ENCODE measurements around the gene TULP4.
A peak's percentile ranks its signal among the peaks of the same experiment; 100 is the strongest.
"Not testable (repeated sequence)": the region's sequence is repeated elsewhere in the genome, so short reads cannot be mapped to it uniquely, and the experiment has no call there.

TULP4 gene

DNA sequence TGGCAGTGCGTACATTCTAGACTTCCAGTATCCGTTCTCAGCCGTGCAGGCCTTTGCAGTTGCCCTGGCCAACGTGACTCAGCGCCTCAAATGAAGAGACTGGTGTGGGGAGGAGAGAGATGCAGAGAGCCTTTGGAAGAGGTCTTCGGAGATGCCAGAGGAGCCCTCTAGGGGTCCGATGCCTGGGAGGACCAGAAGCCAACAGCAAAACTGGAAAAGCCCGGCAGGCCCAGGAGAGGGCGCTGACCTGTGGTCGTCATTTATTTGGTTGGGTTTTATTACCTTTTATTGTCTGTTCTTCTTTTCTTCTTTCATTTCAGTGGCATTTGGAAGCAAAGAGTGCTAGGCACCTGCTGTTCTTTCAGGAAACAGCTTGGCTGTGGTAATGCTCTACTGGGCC is 194.3 kb downstream of the TULP4 start:
- DNase-seq, result peak; percentile 13

- DNase-seq, result no peak
These were observed 194.9 kb downstream of the TULP4 start for GRCh38 chr6:158507174-158507573.

- DNase-seq, result no peak
These were observed 196.2 kb downstream of the TULP4 start for GRCh38 chr6:158508450-158508849.

DNA sequence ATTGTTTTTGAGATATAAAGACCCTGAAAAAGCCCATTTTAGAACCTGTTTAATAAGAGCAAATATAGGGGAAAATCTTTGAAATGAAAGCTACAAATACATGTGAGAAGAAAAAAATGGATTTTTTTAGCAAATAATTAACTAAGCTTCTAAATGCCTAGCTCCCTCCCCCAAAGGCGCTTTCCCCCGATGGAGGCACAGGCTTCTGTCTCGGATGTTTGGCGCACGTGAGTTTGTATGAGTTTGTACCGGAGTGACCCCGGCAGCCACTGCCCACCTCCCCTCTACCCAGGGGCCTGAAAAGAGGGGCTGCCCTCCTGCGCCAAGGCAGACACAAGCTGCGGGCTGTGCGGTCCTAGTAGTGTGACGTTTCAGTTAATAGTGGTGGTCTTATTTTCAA is 197.2 kb downstream of the TULP4 start:
- DNase-seq, result no peak

- DNase-seq, result no peak
These were observed 200.5 kb downstream of the TULP4 start for GRCh38 chr6:158512809-158513208.

DNA sequence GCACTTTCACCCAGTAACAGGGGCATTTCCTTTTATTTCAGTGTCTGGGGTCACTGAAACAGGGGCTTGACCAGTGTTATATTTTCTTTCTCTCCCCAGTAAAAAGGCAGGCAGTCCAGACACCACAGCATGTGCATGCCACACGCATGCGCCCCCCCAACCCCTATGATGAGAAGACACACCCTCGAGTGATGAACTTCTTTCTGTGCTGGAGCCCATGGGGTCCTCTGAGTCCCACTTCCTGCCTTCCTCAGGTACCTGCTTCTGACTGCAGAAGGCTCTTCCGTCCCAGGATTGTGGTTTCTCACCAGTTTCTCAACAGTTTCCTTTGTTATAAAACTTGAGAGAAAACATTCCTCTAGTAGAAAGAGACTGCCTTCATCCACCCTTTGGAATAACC is 201.9 kb downstream of the TULP4 start:
- DNase-seq, result no peak

DNA sequence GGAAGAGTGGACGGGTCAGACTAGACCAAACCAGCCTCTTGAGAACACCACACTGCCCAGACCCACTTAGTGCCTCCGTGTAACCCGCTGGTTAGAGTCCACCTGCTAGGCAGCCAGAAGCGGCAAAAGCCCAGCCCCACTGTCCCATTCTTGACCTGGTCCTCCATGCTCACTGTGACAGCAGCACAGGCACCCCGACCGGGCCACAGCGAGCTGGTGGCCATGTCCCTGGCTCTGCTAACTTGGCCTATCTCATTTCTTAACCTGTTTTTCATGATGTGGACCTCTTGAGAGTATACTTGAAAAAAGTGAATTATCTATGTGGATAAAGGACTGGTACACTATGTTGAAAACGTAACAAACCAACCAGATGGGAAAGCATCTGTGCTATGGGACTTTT is 202.7 kb downstream of the TULP4 start:
- no peak for DNase-seq

GRCh38 chr6:158516098-158516497 is 203.8 kb downstream of the TULP4 start:
- no peak for DNase-seq

GRCh38 chr6:158517038-158517437 is 204.8 kb downstream of the TULP4 start:
- DNase-seq, result no peak

DNA sequence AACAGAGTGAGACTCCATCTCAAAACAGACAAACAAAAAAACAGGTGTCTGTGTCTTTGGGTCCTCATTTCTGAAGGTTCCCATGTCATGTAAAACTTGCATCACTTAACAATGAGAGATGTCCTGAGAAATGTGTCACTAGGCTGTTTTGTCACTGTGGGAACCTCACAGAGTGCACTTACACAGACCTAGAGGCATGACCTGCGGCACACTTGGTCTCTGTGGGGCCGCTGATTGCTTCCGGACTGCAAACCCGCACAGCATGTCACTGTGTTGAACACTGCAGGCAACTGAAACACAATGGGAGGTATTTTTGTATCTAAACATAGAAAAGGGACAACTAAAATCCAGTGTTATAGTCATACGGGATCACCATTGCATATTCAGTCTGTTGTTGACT is 205.3 kb downstream of the TULP4 start:
- DNase-seq, result no peak

- DNase-seq, result peak; percentile 71
These were observed 206.2 kb downstream of the TULP4 start for GRCh38 chr6:158518191-158519127.

DNA sequence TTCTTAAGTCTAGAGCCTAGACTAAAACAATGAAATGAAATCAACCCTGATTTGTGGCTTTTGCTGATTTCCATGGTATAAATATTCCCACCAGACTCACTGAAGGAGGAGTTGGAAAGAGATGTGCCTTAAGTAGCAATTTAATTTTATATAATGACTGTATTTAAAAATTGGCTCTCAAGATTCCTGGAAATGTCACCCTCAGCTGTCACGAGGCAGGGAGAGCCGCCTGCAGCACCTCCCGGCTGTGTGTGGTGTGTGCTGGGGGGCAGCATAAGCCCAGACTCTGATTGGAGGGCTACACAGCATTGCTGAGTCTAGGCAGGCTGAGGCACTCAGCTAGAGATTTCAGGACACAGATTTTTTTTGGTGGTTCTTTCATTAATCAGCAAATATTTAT is 207.0 kb downstream of the TULP4 start:
- DNase-seq, result no peak

- no peak for DNase-seq
These were observed 207.5 kb downstream of the TULP4 start for GRCh38 chr6:158519761-158520160.

DNA sequence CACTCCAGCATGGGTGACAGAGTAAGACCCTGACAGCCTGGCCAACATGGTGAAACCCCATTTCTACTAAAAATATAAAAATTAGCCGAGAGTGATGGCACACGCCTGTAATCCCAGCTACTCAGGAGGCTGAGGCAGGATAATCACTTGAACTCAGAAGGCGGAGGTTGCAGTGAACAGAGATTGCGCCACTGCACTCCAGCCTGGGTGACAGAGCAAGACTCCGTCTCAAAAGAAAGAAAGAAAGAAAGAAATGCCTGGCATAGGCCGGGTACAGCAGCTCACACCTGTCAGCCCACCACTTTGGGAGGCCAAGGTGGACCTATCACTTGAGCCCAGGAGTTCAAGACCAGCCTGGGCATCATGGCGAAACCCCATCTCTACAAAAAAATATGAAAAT is 208.7 kb downstream of the TULP4 start:
- DNase-seq, result not testable (repeated sequence)

- DNase-seq, result no peak
These were observed 209.5 kb downstream of the TULP4 start for GRCh38 chr6:158521759-158522158.

- no peak for DNase-seq
These were observed 210.4 kb downstream of the TULP4 start for GRCh38 chr6:158522616-158523015.

GRCh38 chr6:158524311-158524710 is 212.0 kb downstream of the TULP4 start:
- DNase-seq, result no peak

GRCh38 chr6:158527858-158528257 is 215.6 kb downstream of the TULP4 start:
- not testable (repeated sequence) for DNase-seq

DNA sequence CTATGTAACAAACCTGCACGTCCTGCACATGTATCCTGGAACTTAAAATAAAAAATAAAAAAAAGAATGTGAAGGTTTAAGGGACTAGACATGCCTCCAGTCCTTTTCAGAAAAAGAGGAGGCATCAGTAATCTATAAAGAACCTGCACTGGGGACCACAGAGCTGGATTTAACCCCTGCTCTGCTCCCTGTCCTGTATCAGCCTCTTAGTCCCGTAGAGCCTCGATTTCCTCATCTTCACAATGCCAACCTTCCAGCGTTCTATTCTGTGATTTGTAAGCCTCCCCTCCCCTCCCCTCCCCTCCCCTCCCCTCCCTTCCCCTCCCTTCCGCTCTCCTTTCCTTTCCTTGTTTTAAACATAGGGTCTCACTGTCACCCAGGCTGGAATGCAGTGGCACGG is 216.6 kb downstream of the TULP4 start:
- DNase-seq, result no peak

DNA sequence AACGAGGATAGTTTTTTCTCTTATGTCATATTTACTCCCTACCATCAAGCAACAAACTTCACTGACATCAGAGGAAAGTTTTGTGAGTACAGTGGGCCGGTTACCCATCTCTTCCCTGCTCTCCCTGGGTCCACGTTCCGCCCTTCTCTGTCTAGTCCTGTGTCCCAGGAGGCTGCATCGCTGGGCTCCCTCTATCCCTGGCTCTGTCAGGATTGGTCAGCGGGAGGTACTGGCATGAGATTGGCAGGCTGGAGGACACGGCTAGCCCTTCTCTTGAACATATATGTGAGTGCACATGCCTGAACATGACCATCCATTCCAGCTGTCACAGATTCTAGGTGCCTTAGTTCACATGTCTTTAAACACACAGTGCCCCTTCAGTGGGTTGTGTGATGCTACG is 217.4 kb downstream of the TULP4 start:
- no peak for DNase-seq

DNA sequence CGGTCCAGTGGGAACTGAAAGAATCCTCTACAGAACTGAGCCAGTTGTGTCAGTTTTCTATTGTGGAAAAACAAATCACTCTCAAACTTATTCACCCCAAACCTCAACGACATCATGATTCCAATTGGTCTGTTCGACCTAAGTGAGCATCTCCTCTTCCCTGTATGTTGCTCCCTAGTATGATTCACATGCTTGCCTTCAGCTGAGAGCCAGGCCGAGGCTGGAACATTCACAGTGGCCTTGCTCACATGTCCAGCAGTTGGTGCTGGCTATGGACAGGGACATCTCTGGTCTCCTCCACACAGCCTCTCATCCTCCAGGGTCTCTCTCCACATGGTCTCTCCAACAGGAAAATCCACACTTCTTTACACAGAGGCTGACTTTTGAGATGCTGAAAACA is 219.3 kb downstream of the TULP4 start:
- no peak for DNase-seq

DNA sequence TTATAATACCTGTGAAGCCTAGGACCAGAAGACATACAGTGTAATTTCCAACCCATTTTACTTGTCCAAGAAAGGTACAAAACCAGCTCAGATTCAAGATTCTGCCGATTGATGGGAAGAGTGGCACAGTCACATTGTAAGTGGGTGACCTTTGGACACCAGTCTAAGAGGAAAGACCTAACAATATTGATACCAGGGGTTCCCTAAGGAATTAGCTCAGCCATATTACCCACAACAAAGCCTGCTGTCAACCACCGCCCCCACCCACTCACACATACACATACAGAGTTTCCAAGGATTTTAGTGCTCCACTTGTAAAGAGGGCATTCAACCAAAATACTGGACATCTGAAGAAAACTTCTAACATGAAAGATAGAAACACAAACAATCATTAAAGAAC is 219.7 kb downstream of the TULP4 start:
- no peak for DNase-seq

DNA sequence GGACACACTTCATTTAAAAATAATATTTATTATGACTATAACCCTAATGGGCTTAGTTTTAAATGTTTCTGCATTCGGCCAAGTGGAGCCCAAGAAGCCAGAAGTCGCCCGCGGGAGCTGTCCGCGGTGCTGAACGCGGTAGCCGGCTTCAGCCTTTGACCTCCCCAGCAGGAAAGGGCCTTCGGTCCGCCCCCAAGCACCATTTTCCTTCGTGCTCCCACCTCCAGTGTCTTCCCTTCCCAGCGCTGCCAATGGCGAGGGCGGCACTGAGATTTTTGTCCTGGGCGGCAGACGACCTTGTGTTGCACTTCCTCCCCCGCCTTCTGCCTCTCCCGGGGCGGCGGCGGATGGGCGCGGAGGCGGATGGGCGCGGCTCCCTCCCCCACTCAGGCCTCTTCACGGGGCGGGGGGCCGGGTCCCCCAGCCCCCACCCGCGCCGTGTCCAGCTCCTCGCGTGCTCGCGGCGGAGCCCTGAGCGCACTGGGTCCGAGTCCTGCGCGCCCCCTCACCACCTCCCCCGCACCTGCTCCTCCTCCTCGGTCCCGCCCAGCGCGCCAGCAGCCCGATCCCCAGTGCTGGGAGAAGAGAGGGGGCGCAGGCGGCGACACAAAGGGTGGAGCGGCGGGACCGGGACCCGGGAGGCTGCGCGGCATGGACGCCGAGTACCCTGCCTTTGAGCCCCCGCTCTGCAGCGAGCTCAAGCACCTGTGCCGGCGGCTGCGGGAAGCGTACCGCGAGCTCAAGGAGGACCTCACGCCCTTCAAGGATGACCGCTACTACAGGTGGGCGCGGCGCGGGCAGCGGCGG is 224.0 kb downstream of the TULP4 start:
- peak; percentile 67 for DNase-seq

Data from fibroblast of skin of abdomen (primary cell).